Endothelial cell of umbilical vein (primary cell): Measurements from ENCODE around the gene INMT. TPM values are rescaled to one million over a fixed set of nuclear protein-coding genes. Genes with fewer than 3 reads are reported as not detected.

Experiments
- BruUV-seq: library from RNA; stranded (reverse); fragments of 400-500 nt; replicated peaks from 2 replicates; lab custom pipeline; 2021; lab: Mats Ljungman, UMichigan
- CTCF ChIA-PET: fragments of 300-600, 350-600 bp; sonication (Branson Sonifier 250); formaldehyde crosslinking; loops from one replicate; lab custom pipeline; 2021; ENCODE audit warnings: antibody characterized with exemption, inconsistent platforms; lab: Charles Lee
- POLR2A ChIA-PET: fragments of 300-600, 350-600 bp; sonication (Branson Sonifier 250); formaldehyde crosslinking; loops from one replicate; lab custom pipeline; 2021; ENCODE audit warnings: antibody characterized with exemption, inconsistent platforms; lab: Charles Lee
- DNase-seq: peaks from one replicate; pipeline ENCODE4 v3.0.0-alpha.2; 2011; ENCODE audit warnings: low read depth, low spot score
- FAIRE-seq: peaks from 2 replicates; lab custom pipeline; 2011; peaks lifted over from hg19 to GRCh38; lab: Jason Lieb, UNC
- H2AFZ ChIP-seq: 2 replicates; pipeline ENCODE4 v1.6.0; 2012; ENCODE audit warnings: low read depth, low read length, control low read depth, inconsistent platforms
- H3K27ac ChIP-seq: 2 replicates; pipeline ENCODE4 v1.5.1; 2011; ENCODE audit warnings: low read depth, mild to moderate bottlenecking, control low read depth, low read length, moderate library complexity; ENCODE audit not compliant: insufficient read depth
- H3K27me3 ChIP-seq, 2 experiments: 2 replicates each; pipeline versions ENCODE4 v1.6.0 to v1.6.1; 2011; ENCODE audit warnings: low read length in 2 of 2, mixed read lengths in 1 of 2; ENCODE audit not compliant: control insufficient read depth in 2 of 2, insufficient read depth in 2 of 2
- H3K36me3 ChIP-seq, 2 experiments: 2 replicates in 1 of 2; 3 replicates in 1 of 2; pipeline ENCODE4 v1.5.1; 2011; ENCODE audit warnings: low read length in 2 of 2, mild to moderate bottlenecking in 1 of 2, moderate library complexity in 1 of 2; ENCODE audit not compliant: control insufficient read depth in 2 of 2, insufficient read depth in 2 of 2; ENCODE audit errors: extremely low read depth in 1 of 2
- H3K4me1 ChIP-seq: 3 replicates; pipeline ENCODE4 v1.5.1; 2011; ENCODE audit warnings: mild to moderate bottlenecking, low read length; ENCODE audit not compliant: control insufficient read depth, insufficient read depth; ENCODE audit errors: extremely low read depth
- H3K4me2 ChIP-seq: 2 replicates; pipeline ENCODE4 v1.6.1; 2011; ENCODE audit warnings: low read length, control low read depth, mixed read lengths; ENCODE audit not compliant: insufficient read depth
- H3K4me3 ChIP-seq, 3 experiments: fragments of 200-600 bp in 1 of 3; sonication (generic), shearing (Covaris generic) in 1 of 3; replicated peaks in 1 of 3; 2 replicates each; pipeline ENCODE4 v1.5.1; 2011 to 2016; ENCODE audit warnings: control low read depth in 3 of 3, low read length in 3 of 3, mild to moderate bottlenecking in 2 of 3, inconsistent platforms in 1 of 3, low read depth in 1 of 3, moderate library complexity in 1 of 3; ENCODE audit not compliant: insufficient read depth in 1 of 3
- H3K79me2 ChIP-seq: 2 replicates; pipeline ENCODE4 v1.6.0; 2012; ENCODE audit warnings: low read length, inconsistent platforms; ENCODE audit not compliant: control insufficient read depth, insufficient read depth
- H3K9ac ChIP-seq: replicated peaks from 2 replicates; pipeline ENCODE3; 2011; ENCODE audit warnings: low read length, control low read depth; ENCODE audit not compliant: insufficient read depth; ENCODE audit errors: extremely low read depth
- H3K9me1 ChIP-seq: replicated peaks from 3 replicates; pipeline ENCODE4 v1.6.0; 2011; ENCODE audit warnings: mild to moderate bottlenecking, low read length; ENCODE audit not compliant: control insufficient read depth, insufficient read depth; ENCODE audit errors: extremely low read depth
- H3K9me3 ChIP-seq: replicated peaks from 2 replicates; pipeline ENCODE4 v1.5.1; 2012; ENCODE audit warnings: low read length, inconsistent platforms; ENCODE audit not compliant: control insufficient read depth, insufficient read depth
- H4K20me1 ChIP-seq: replicated peaks from 2 replicates; pipeline ENCODE3; 2011; ENCODE audit warnings: mild to moderate bottlenecking, low read length; ENCODE audit not compliant: control insufficient read depth, insufficient read depth; ENCODE audit errors: extremely low read depth
- CTCF ChIP-seq, 2 donors: IDR thresholded peaks; 1 replicate in 1 of 2; 2 replicates in 1 of 2; pipeline ENCODE4 v1.5.1; 2011; ENCODE audit warnings: low read length in 2 of 2, mild to moderate bottlenecking in 2 of 2, moderate library complexity in 2 of 2, control low read depth in 1 of 2, inconsistent platforms in 1 of 2, low read depth in 1 of 2; ENCODE audit not compliant: insufficient read depth in 1 of 2; ENCODE audit errors: extremely low read depth in 1 of 2
- EZH2 ChIP-seq: IDR thresholded peaks from 2 replicates; pipeline ENCODE4 v1.6.1; 2012; ENCODE audit warnings: borderline replicate concordance, low read depth, mild to moderate bottlenecking, moderate library complexity, low read length, inconsistent platforms; ENCODE audit not compliant: severe bottlenecking
- FOS ChIP-seq: IDR thresholded peaks from 2 replicates; pipeline ENCODE4 v1.6.1; 2011; ENCODE audit warnings: mild to moderate bottlenecking, low read length, moderate library complexity, borderline replicate concordance; ENCODE audit not compliant: insufficient read depth
- GATA2 ChIP-seq: IDR thresholded peaks from 2 replicates; pipeline ENCODE4 v1.7.0; 2011; ENCODE audit warnings: low read depth, mild to moderate bottlenecking, moderate library complexity, mixed read lengths, low read length; ENCODE audit not compliant: insufficient read length, insufficient read depth
- JUN ChIP-seq: IDR thresholded peaks from 2 replicates; pipeline ENCODE4 v1.6.1; 2011; ENCODE audit warnings: borderline replicate concordance, low read depth; ENCODE audit not compliant: insufficient read length, insufficient read depth
- MAX ChIP-seq: IDR thresholded peaks from 2 replicates; pipeline ENCODE4 v1.6.1; 2011; ENCODE audit not compliant: insufficient read depth, insufficient read length
- MYC ChIP-seq: IDR thresholded peaks from one replicate; pipeline ENCODE4 v1.6.1; 2011; ENCODE audit warnings: mild to moderate bottlenecking, low read depth, low read length
- POLR2A ChIP-seq: IDR thresholded peaks from 2 replicates; pipeline ENCODE4 v1.6.1; 2012; ENCODE audit warnings: low read depth, mild to moderate bottlenecking, control low read depth, low read length
- POLR2AphosphoS5 ChIP-seq: IDR thresholded peaks from 2 replicates; pipeline ENCODE4 v1.6.1; 2012; ENCODE audit warnings: low read depth, mild to moderate bottlenecking, control low read depth, low read length, moderate library complexity; ENCODE audit not compliant: insufficient read depth
- dilution Hi-C: fragments of 300-500 bp; cut with MboI; formaldehyde crosslinking; loops from one replicate; pipeline ENCODE4 v1.15.0; 2019; ENCODE audit warnings: low sequenced_read_pairs; ENCODE audit not compliant: extremely low pct_ligation_motif_present
- intact Hi-C: fragments of 100-400 bp; cut with micrococcal nuclease; formaldehyde crosslinking; loops from one replicate; pipeline ENCODE4 v1.10.0; 2022
- polyA plus RNA-seq, 4 experiments: library from polyadenylated mRNA; depleted of rRNA in 3 of 4; stranded (reverse) in 3 of 4; unstranded in 1 of 4; fragments of >200 nt; gene quantifications; 2 replicates each; pipeline versions ENCODE4 v1.2.1 to v1.2.3, GENCODE V29; 2011 to 2012; ENCODE audit warnings: missing spikeins in 1 of 4
- total RNA-seq: library from RNA; stranded (reverse); gene quantifications from 2 replicates; pipeline ENCODE4 v1.2.3, GENCODE V29; 2021

The INMT gene
- total and polyA plus RNA-seq, 2 donors (not counting 3 experiments of a cell fraction or from before 2014, with no cell fraction given), result not detected

- BruUV-seq, result no TSS peak
- CTCF ChIA-PET, result no interaction called here
- dilution Hi-C loops (no loop called here), intact Hi-C loops (no loop called here)
- H3K27ac ChIP-seq, result no peak overlapping the region
- H3K36me3 ChIP-seq, result no peaks in the 10 kb centered on the region
- TF ChIP-seq CTCF (IDR thresholded peaks at IDR 0.05; ENCODE audit: extremely low read depth in 1 of 2, insufficient read depth in 1 of 2, low read depth in 1 of 2, low read length in 2 of 2) (no peak), POLR2AphosphoS5 (no peak), JUN (no peak), FOS (no peak), EZH2 (no peak), MYC (no peak)
- H3K4me2 ChIP-seq, result no peak overlapping the region
- no peaks in the 10 kb centered on the region for H3K9me1 ChIP-seq
- H3K4me1 ChIP-seq, result no peaks in the 10 kb centered on the region
- FAIRE-seq (no peak), DNase-seq (no peak)
- H3K27me3 ChIP-seq, result peaks cover 0 to 3% of the 10 kb centered on the region in 2 experiments
- no peaks in the 10 kb centered on the region for H3K9me3 ChIP-seq
- POLR2A ChIA-PET, result no interaction called here
- no peak overlapping the region for H2AFZ ChIP-seq
- H3K4me3 ChIP-seq, result no peak overlapping the region
- no peak overlapping the region for H3K9ac ChIP-seq
- no peaks in the 10 kb centered on the region for H3K79me2 ChIP-seq
- H4K20me1 ChIP-seq, result no peaks in the 10 kb centered on the region
Observed at GRCh38 chr7:30710669-30711068, 41.3 kb upstream of the INMT start.

- Histone ChIP-seq H3K4me2 (no peak overlapping the region), H3K9ac (no peak overlapping the region), H3K36me3 (no peaks in the 10 kb centered on the region), H3K4me1 (no peaks in the 10 kb centered on the region), H4K20me1 (no peaks in the 10 kb centered on the region), H3K4me3 (no peak overlapping the region), H3K27ac (no peak overlapping the region), H3K27me3 (no peaks in the 10 kb centered on the region), H3K79me2 (no peaks in the 10 kb centered on the region), H2AFZ (no peak overlapping the region), H3K9me3 (no peaks in the 10 kb centered on the region), H3K9me1 (no peaks in the 10 kb centered on the region)
- dilution Hi-C loops (no loop called here), intact Hi-C loops (no loop called here)
- POLR2A ChIA-PET, result no interaction called here
- BruUV-seq, result no TSS peak
- TF ChIP-seq FOS, result no peak
- no peak for TF ChIP-seq MAX
- TF ChIP-seq POLR2A, result no peak
- TF ChIP-seq EZH2, result no peak
- no peak for TF ChIP-seq GATA2
- TF ChIP-seq JUN, result no peak
- TF ChIP-seq MYC, result no peak
- no peak for TF ChIP-seq CTCF (IDR thresholded peaks at IDR 0.05; ENCODE audit: extremely low read depth in 1 of 2, insufficient read depth in 1 of 2, low read depth in 1 of 2, low read length in 2 of 2)
- TF ChIP-seq POLR2AphosphoS5, result no peak
- FAIRE-seq (no peak), DNase-seq (no peak)
- CTCF ChIA-PET, result no interaction called here
Observed at GRCh38 chr7:30713392-30713791, 38.5 kb upstream of the INMT start.
